Fibroblast of gingiva (primary cell): ENCODE measurements around the gene IGFL4.

ENCODE experiments used
- DNase-seq: peaks from one replicate; pipeline ENCODE4 v3.0.0-alpha.2; 2011; ENCODE audit warnings: low read depth

Gene IGFL4

GRCh38 chr19:46063201-46063600, 22.4 kb upstream of the IGFL4 start:
- DNase-seq, result no peak

GRCh38 chr19:46060012-46060411, 19.2 kb upstream of the IGFL4 start:
- no peak for DNase-seq

GRCh38 chr19:46058778-46059177, 18.0 kb upstream of the IGFL4 start:
- no peak for DNase-seq

- DNase-seq, result no peak
These were observed 15.7 kb upstream of the IGFL4 start for GRCh38 chr19:46056536-46056935.

GRCh38 chr19:46052896-46053295, 12.1 kb upstream of the IGFL4 start:
- DNase-seq, result no peak

- no peak for DNase-seq
These were observed 8.8 kb upstream of the IGFL4 start for GRCh38 chr19:46049597-46049996.

- no peak for DNase-seq
These were observed 2.7 kb upstream of the IGFL4 start for GRCh38 chr19:46043519-46043918.

- DNase-seq, result no peak
These were observed 1.6 kb upstream of the IGFL4 start for GRCh38 chr19:46042252-46042883.

- DNase-seq, result no peak
These were observed 677 bp downstream of the IGFL4 start for GRCh38 chr19:46040125-46040524.

- no peak for DNase-seq
These were observed 4.1 kb downstream of the IGFL4 start for GRCh38 chr19:46036744-46037128.

GRCh38 chr19:46035986-46036743, 4.6 kb downstream of the IGFL4 start:
- no peak for DNase-seq

GRCh38 chr19:46035546-46035945, 5.3 kb downstream of the IGFL4 start:
- DNase-seq, result no peak

- DNase-seq, result no peak
These were observed 7.4 kb downstream of the IGFL4 start for GRCh38 chr19:46033401-46033800.

GRCh38 chr19:46032597-46033025, 8.2 kb downstream of the IGFL4 start:
- DNase-seq, result no peak

GRCh38 chr19:46031781-46032596, 8.8 kb downstream of the IGFL4 start:
- DNase-seq, result no peak

- no peak for DNase-seq
These were observed 9.8 kb downstream of the IGFL4 start for GRCh38 chr19:46030812-46031550.

GRCh38 chr19:46025835-46026234, 15.0 kb downstream of the IGFL4 start:
- no peak for DNase-seq

GRCh38 chr19:46023311-46023779, 17.5 kb downstream of the IGFL4 start:
- no peak for DNase-seq

- no peak for DNase-seq
These were observed 18.1 kb downstream of the IGFL4 start, which contains the start of gene PGLYRP1 for GRCh38 chr19:46022431-46023310. PGLYRP1 (minus strand) TSS chr19:46023053; CDS start chr19:46023021, 32 bp downstream.

- DNase-seq, result no peak
These were observed 18.8 kb downstream of the IGFL4 start for GRCh38 chr19:46022061-46022430.

- no peak for DNase-seq
These were observed 19.2 kb downstream of the IGFL4 start for GRCh38 chr19:46021531-46022041.
